ENCODE measurements around the gene ZBTB16. TPM values are rescaled to one million over a fixed set of nuclear protein-coding genes. Genes with fewer than 3 reads are reported as not detected.

Gene ZBTB16
- total RNA-seq, 3 donors from 2014 or later (not counting 1 experiment from before 2014, with no cell fraction given), result 104 to 224 (median 156) TPM

DNA sequence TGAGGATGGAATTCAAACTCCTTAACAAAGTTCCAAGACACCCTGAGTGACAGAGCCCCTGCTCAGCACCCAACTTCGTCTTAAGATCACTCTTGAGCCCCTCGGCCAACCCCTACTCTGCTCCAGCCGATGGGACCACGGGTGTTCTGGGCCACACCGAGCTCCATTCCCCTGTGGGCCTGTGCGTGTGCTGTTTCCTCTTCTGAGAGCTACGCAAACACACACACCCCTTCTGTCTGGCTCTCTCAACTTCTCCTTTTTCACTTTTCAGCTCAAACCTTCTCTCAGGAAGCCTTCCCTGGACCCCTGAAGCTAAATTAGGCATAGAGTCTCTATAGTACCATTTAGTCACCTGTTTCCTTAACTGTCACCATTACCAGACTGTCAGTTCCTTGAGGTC lies 199.2 kb downstream of the ZBTB16 start:
- H3K36me3 ChIP-seq (ENCODE audit: control insufficient read depth, insufficient read depth, low read length), result no peaks in the 10 kb centered on the region
- peak overlapping the region; percentile 43 for H3K27ac ChIP-seq (ENCODE audit: low read length)
- peak in 1 of 3 donors; percentile 42 for ATAC-seq
- Mint-ChIP-seq H3K4me1 (peaks cover 8 to 16% of the 10 kb centered on the region in 2 donors), H3K27me3 (ENCODE audit: low read depth in 2 of 2) (no peaks in the 10 kb centered on the region), H3K4me3 (no peak overlapping the region), H3K27ac (peak overlapping the region; percentile 57 to 79), H3K36me3 (no peaks in the 10 kb centered on the region), H3K9me3 (no peaks in the 10 kb centered on the region)
- TF ChIP-seq, protein P1, sequence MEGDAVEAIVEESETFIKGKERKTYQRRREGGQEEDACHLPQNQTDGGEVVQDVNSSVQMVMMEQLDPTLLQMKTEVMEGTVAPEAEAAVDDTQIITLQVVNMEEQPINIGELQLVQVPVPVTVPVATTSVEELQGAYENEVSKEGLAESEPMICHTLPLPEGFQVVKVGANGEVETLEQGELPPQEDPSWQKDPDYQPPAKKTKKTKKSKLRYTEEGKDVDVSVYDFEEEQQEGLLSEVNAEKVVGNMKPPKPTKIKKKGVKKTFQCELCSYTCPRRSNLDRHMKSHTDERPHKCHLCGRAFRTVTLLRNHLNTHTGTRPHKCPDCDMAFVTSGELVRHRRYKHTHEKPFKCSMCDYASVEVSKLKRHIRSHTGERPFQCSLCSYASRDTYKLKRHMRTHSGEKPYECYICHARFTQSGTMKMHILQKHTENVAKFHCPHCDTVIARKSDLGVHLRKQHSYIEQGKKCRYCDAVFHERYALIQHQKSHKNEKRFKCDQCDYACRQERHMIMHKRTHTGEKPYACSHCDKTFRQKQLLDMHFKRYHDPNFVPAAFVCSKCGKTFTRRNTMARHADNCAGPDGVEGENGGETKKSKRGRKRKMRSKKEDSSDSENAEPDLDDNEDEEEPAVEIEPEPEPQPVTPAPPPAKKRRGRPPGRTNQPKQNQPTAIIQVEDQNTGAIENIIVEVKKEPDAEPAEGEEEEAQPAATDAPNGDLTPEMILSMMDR (IDR thresholded peaks at IDR 0.05), result no peak
- H3K9me3 ChIP-seq (ENCODE audit: control insufficient read depth, insufficient read depth, low read length), result no peaks in the 10 kb centered on the region
- no peaks in the 10 kb centered on the region for H3K27me3 ChIP-seq (ENCODE audit: control insufficient read depth, insufficient read depth, low read length)
- no peak for DNase-seq
- no peak overlapping the region for H3K4me3 ChIP-seq (ENCODE audit: low read length)
- intact Hi-C loops (cut with micrococcal nuclease), result no loop called here
- WGBS (ENCODE audit: insufficient coverage), result 32% methylated on average over 7 of the region's 7 CpGs
- H3K4me1 ChIP-seq (ENCODE audit: control insufficient read depth, insufficient read depth, low read length), result peaks cover 31% of the 10 kb centered on the region

- Histone ChIP-seq H3K36me3 (ENCODE audit: control insufficient read depth, insufficient read depth, low read length) (no peaks in the 10 kb centered on the region), H3K27me3 (ENCODE audit: control insufficient read depth, insufficient read depth, low read length) (no peaks in the 10 kb centered on the region), H3K4me1 (ENCODE audit: control insufficient read depth, insufficient read depth, low read length) (peaks cover 31% of the 10 kb centered on the region), H3K9me3 (ENCODE audit: control insufficient read depth, insufficient read depth, low read length) (no peaks in the 10 kb centered on the region), H3K27ac (ENCODE audit: low read length) (peak overlapping the region; percentile 43), H3K4me3 (ENCODE audit: low read length) (no peak overlapping the region)
- TF ChIP-seq, protein P1 (IDR thresholded peaks at IDR 0.05), result no peak
- WGBS (ENCODE audit: insufficient coverage), result 32% methylated on average over 10 of the region's 10 CpGs
- no peak for DNase-seq
- H3K9me3 Mint-ChIP-seq, result no peaks in the 10 kb centered on the region
- H3K4me1 Mint-ChIP-seq, result peaks cover 8 to 16% of the 10 kb centered on the region in 2 donors
- no peak overlapping the region for H3K4me3 Mint-ChIP-seq
- intact Hi-C loops (cut with micrococcal nuclease), result no loop called here
- no peaks in the 10 kb centered on the region for H3K36me3 Mint-ChIP-seq
- ATAC-seq, result no peak
- peak overlapping the region; percentile 57 to 79 for H3K27ac Mint-ChIP-seq
- no peaks in the 10 kb centered on the region for H3K27me3 Mint-ChIP-seq (ENCODE audit: low read depth in 2 of 2)
Measured at GRCh38 chr11:114259124-114259526, 199.6 kb downstream of the ZBTB16 start.

GRCh38 chr11:114259551-114259983 lies 200.1 kb downstream of the ZBTB16 start:
- Histone ChIP-seq H3K36me3 (ENCODE audit: control insufficient read depth, insufficient read depth, low read length) (no peaks in the 10 kb centered on the region), H3K27ac (ENCODE audit: low read length) (no peak overlapping the region), H3K9me3 (ENCODE audit: control insufficient read depth, insufficient read depth, low read length) (no peaks in the 10 kb centered on the region), H3K4me1 (ENCODE audit: control insufficient read depth, insufficient read depth, low read length) (peaks cover 31% of the 10 kb centered on the region), H3K4me3 (ENCODE audit: low read length) (no peak overlapping the region), H3K27me3 (ENCODE audit: control insufficient read depth, insufficient read depth, low read length) (no peaks in the 10 kb centered on the region)
- DNase-seq (no peak), ATAC-seq (no peak)
- no peak overlapping the region for H3K4me3 Mint-ChIP-seq
- H3K9me3 Mint-ChIP-seq, result no peaks in the 10 kb centered on the region
- TF ChIP-seq, protein P1 (IDR thresholded peaks at IDR 0.05), result no peak
- peaks cover 8 to 16% of the 10 kb centered on the region in 2 donors for H3K4me1 Mint-ChIP-seq
- H3K27ac Mint-ChIP-seq, result peak overlapping the region; percentile 10 to 70
- intact Hi-C loops (cut with micrococcal nuclease), result no loop called here
- H3K36me3 Mint-ChIP-seq, result no peaks in the 10 kb centered on the region
- no peaks in the 10 kb centered on the region for H3K27me3 Mint-ChIP-seq (ENCODE audit: low read depth in 2 of 2)
- 76% methylated on average over 12 of the region's 12 CpGs for WGBS (ENCODE audit: insufficient coverage)

DNA sequence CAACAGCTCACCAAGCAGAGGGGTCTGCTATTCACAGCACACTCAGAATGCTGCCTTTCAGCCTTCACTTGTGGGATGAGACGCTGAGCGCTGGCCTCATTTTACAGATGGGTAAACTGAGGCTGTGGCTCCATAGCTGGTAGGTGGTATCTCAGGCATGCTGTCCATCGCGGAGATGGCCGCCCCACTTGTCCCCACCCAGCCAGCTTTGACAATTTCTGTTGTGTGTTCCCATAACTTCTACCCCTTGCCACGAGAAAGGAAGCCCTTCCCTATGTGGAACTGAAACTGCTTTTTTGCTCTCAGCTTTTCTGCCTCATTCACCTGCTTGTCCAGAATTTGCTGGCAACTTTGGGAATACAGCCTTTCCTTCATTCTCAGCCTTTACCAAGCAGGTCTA lies 200.6 kb downstream of the ZBTB16 start:
- DNase-seq (no peak), ATAC-seq (no peak)
- H3K27ac Mint-ChIP-seq, result peak overlapping the region; percentile 10 to 70
- TF ChIP-seq, protein P1 (IDR thresholded peaks at IDR 0.05), result no peak
- intact Hi-C loops (cut with micrococcal nuclease), result no loop called here
- H3K27me3 Mint-ChIP-seq (ENCODE audit: low read depth in 2 of 2), result no peaks in the 10 kb centered on the region
- Histone ChIP-seq H3K4me3 (ENCODE audit: low read length) (no peak overlapping the region), H3K9me3 (ENCODE audit: control insufficient read depth, insufficient read depth, low read length) (no peaks in the 10 kb centered on the region), H3K27ac (ENCODE audit: low read length) (no peak overlapping the region), H3K36me3 (ENCODE audit: control insufficient read depth, insufficient read depth, low read length) (no peaks in the 10 kb centered on the region), H3K4me1 (ENCODE audit: control insufficient read depth, insufficient read depth, low read length) (peaks cover 31% of the 10 kb centered on the region), H3K27me3 (ENCODE audit: control insufficient read depth, insufficient read depth, low read length) (no peaks in the 10 kb centered on the region)
- 85% methylated on average over 6 of the region's 6 CpGs for WGBS (ENCODE audit: insufficient coverage)
- H3K4me1 Mint-ChIP-seq, result peaks cover 8 to 16% of the 10 kb centered on the region in 2 donors
- no peaks in the 10 kb centered on the region for H3K36me3 Mint-ChIP-seq
- H3K9me3 Mint-ChIP-seq, result no peaks in the 10 kb centered on the region
- H3K4me3 Mint-ChIP-seq, result no peak overlapping the region

Measured in natural killer cell (primary cell).